ENCODE measurements around the gene SAMHD1. TPM values are rescaled to one million over a fixed set of nuclear protein-coding genes. Genes with fewer than 3 reads are reported as not detected.
"Not testable (repeated sequence)": the region's sequence is repeated elsewhere in the genome, so short reads cannot be mapped to it uniquely, and the experiment has no call there.

The SAMHD1 gene
- total RNA-seq, 1 donor from 2014 or later, result 30.8 TPM

GRCh38 chr20:36937402-36937770, 14.1 kb downstream of the SAMHD1 start:
- no peak for TF ChIP-seq CTCF (IDR thresholded peaks at IDR 0.05; ENCODE audit: partially characterized antibody, unreplicated experiment)
- H3K4me1 Mint-ChIP-seq (ENCODE audit: low read depth, unreplicated experiment), result no peaks in the 10 kb centered on the region

DNA sequence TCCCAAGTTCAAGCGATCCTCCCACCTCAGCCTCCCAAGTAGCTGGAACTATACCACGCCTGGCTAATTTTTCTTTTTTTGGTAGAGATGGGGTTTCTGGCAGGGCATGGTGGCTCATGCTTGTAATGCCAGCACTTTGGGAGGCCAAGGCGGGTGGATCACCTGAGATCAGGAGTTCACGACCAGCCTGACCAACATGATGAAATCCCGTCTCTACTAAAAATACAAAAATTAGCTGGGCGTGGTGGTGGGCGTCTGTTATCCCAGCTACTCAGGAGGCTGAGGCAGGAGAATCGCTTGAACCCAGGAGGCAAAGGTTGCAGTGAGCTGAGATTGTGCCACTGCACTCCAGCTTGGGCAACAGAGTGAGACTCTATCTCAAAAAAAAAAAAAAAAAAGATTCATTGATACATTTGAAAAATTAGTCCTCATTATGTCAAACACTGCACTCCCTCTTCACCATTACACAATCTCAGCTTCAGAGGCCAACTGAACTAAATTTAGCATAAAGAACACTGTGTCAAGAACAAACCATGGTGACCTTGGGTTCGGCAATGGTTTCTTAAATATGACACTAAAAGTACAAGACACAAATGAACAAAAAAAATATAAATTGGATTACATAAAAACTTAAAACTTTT, 14.6 kb downstream of the SAMHD1 start:
- not testable (repeated sequence) for DNase-seq; H3K9me3 Mint-ChIP-seq (ENCODE audit: unreplicated experiment); H3K27ac Mint-ChIP-seq (ENCODE audit: unreplicated experiment); H3K36me3 Mint-ChIP-seq (ENCODE audit: unreplicated experiment); H3K27me3 Mint-ChIP-seq (ENCODE audit: unreplicated experiment); H3K4me1 Mint-ChIP-seq (ENCODE audit: low read depth, unreplicated experiment); H3K4me3 Mint-ChIP-seq (ENCODE audit: unreplicated experiment)

More at GRCh38 chr20:36937402-36937770, 14.1 kb downstream of the SAMHD1 start:
- DNase-seq, result no peak
- Mint-ChIP-seq H3K27me3 (ENCODE audit: unreplicated experiment) (no peaks in the 10 kb centered on the region), H3K9me3 (ENCODE audit: unreplicated experiment) (no peaks in the 10 kb centered on the region), H3K27ac (ENCODE audit: unreplicated experiment) (no peak overlapping the region), H3K36me3 (ENCODE audit: unreplicated experiment) (no peaks in the 10 kb centered on the region), H3K4me3 (ENCODE audit: unreplicated experiment) (no peak overlapping the region)

DNA sequence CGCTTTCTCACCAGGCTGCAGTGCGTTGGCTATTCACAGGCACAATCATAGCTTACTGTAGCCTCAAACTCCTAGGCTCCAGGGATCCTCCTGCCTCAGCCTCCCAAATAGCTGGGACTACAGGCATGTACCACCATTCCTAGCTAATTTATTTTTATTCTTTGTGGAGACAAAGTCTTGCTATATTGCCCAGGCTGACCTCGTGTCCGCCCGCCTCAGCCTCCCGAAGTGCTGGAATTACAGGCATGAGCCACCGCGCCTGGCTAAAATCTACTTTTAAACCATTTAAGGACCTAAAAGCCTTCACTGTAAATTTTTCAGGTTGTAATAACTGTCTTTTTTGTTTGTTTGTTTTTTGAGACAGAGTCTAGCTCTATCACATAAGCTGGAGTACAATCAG, 15.2 kb downstream of the SAMHD1 start:
- H3K27ac Mint-ChIP-seq (ENCODE audit: unreplicated experiment), result no peak overlapping the region

DNA sequence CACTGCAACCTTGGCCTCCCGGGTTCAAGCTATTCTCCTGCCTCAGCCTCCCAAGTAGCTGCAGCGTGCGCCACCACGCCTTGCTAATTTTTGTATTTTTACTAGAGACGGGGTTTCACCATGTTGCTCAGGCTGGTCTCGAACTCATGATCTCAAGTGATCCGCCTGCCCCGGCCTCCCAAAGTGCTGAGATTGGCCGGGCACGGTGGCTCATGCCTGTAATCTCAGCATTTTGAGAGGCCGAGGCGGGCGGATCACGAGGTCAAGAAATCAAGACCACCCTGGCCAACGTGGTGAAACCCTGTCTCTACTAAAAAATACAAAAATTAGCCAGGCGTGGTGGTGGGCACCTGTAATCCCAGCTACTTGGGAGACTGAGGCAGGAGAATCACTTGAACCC, 17.9 kb downstream of the SAMHD1 start:
- not testable (repeated sequence) for H3K36me3 Mint-ChIP-seq (ENCODE audit: unreplicated experiment); H3K27ac Mint-ChIP-seq (ENCODE audit: unreplicated experiment); H3K4me3 Mint-ChIP-seq (ENCODE audit: unreplicated experiment); H3K4me1 Mint-ChIP-seq (ENCODE audit: low read depth, unreplicated experiment); H3K27me3 Mint-ChIP-seq (ENCODE audit: unreplicated experiment); DNase-seq; H3K9me3 Mint-ChIP-seq (ENCODE audit: unreplicated experiment)

More for the DNA sequence above, 15.2 kb downstream of the SAMHD1 start:
- H3K27me3 Mint-ChIP-seq (ENCODE audit: unreplicated experiment), result no peaks in the 10 kb centered on the region
- no peaks in the 10 kb centered on the region for H3K4me1 Mint-ChIP-seq (ENCODE audit: low read depth, unreplicated experiment)
- no peak for TF ChIP-seq CTCF (IDR thresholded peaks at IDR 0.05; ENCODE audit: partially characterized antibody, unreplicated experiment)
- DNase-seq, result no peak
- H3K36me3 Mint-ChIP-seq (ENCODE audit: unreplicated experiment), result no peaks in the 10 kb centered on the region
- no peaks in the 10 kb centered on the region for H3K9me3 Mint-ChIP-seq (ENCODE audit: unreplicated experiment)
- H3K4me3 Mint-ChIP-seq (ENCODE audit: unreplicated experiment), result no peak overlapping the region

DNA sequence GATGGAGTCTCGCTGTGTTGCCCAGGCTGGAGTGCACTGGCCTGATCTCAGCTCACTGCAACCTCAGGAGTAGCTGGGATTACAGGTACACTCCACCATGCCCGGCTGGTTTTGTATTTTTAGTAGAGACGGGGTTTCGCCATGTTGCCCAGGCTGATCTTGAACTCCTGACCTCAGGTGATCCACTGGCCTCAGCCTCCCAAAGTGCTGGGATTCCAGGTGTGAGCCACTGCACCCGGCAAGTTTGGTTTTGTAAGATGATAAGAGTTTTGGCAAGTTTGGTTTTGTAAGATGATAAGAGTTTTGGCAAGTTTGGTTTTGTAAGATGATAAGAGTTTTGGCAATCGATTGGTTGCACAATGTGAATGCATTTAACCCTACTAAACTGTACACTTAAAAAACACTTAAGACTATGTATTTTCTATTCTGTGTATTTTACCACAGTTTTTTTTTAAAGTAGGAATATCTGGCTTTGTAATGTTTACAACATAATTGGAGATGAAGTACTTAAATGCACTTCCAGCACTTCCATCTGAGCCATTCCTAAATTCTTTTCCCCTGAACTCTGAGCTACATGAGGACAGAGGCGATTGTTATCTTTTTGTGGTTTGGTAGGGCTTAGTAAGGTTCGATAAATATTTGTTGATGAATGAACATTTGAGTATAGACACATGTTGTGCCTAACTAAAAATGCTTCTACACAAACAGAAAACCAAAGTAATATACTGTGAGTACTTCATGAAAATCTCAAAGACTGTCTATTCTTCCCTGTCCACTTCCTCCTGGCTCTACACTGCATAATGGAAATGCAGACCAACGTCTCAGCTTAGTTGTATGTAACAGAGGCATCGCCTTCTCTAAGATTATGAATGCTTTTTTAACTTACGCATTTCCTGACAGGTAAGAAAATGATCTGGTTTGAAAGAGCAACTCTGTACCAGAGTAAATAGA, 18.8 kb downstream of the SAMHD1 start:
- Mint-ChIP-seq H3K4me3 (ENCODE audit: unreplicated experiment) (no peak overlapping the region), H3K9me3 (ENCODE audit: unreplicated experiment) (no peaks in the 10 kb centered on the region), H3K27me3 (ENCODE audit: unreplicated experiment) (no peaks in the 10 kb centered on the region), H3K4me1 (ENCODE audit: low read depth, unreplicated experiment) (no peaks in the 10 kb centered on the region), H3K36me3 (ENCODE audit: unreplicated experiment) (no peaks in the 10 kb centered on the region), H3K27ac (ENCODE audit: unreplicated experiment) (no peak overlapping the region)
- TF ChIP-seq CTCF (IDR thresholded peaks at IDR 0.05; ENCODE audit: partially characterized antibody, unreplicated experiment), result no peak
- no peak for DNase-seq

DNA sequence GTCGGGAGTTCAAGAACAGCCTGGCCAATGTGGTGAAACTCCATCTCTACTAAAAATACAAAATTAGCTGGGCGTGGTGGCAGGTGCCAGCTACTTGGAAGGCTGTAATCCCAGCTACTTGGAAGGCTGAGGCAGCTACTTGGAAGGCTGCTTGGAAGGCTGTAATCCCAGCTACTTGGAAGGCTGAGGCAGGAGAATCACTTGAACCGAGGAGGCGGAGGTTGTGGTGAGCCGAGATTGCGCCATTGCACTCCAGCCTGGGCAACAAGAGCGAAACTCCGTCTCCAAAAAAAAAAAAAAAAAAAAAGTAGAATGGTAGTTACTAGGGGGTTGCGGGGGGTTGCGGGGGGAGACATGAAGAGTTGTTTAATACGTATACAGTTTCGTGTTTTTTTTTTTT, 19.4 kb downstream of the SAMHD1 start:
- not testable (repeated sequence) for H3K27ac Mint-ChIP-seq (ENCODE audit: unreplicated experiment); H3K4me1 Mint-ChIP-seq (ENCODE audit: low read depth, unreplicated experiment); H3K4me3 Mint-ChIP-seq (ENCODE audit: unreplicated experiment); H3K36me3 Mint-ChIP-seq (ENCODE audit: unreplicated experiment); DNase-seq; H3K27me3 Mint-ChIP-seq (ENCODE audit: unreplicated experiment); H3K9me3 Mint-ChIP-seq (ENCODE audit: unreplicated experiment)
